C4-2B (cell line): ENCODE measurements around the gene DISP1.

Source experiments
- CTCF ChIP-seq: fragments of 450-650 bp; conservative IDR thresholded peaks from 2 replicates; pipeline ENCODE4 v1.5.1; 2017; ENCODE audit warnings: mild to moderate bottlenecking
- ZFX ChIP-seq: fragments of 450-650 bp; IDR thresholded peaks from 2 replicates; pipeline ENCODE4 v1.6.1; 2017

- no peak for TF ChIP-seq CTCF
- no peak for TF ChIP-seq ZFX
These were observed 47.7 kb upstream of the DISP1 start for GRCh38 chr1:222767152-222767571.
